ENCODE measurements around the gene PDE4A.
A peak's percentile ranks its signal among the peaks of the same experiment; 100 is the strongest.

Gene PDE4A

GRCh38 chr19:10510301-10510802 is 90.0 kb downstream of the PDE4A start:
- DNase-seq (ENCODE audit: low read depth, low spot score) = no peak

DNA sequence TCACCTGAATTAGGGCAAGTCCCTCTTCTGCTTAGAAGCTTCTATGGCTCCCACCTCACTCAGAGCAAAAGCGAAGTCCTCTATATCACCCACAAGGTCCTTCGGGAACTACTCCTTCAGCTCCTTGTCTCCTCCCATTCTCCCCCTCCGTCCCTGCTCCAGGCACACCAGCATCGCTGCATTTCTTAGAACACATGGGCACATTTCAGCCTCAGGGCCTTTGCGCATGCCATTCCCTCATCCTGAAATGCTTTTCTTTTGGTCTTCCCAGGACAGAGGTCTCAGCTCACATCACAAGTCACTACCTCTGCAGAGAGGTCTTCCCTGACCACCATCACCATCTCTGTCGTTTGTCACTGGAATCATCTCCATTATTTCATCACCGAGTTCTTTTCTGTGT is 92.9 kb downstream of the PDE4A start:
- no peak for DNase-seq (ENCODE audit: low read depth, low spot score)

DNA sequence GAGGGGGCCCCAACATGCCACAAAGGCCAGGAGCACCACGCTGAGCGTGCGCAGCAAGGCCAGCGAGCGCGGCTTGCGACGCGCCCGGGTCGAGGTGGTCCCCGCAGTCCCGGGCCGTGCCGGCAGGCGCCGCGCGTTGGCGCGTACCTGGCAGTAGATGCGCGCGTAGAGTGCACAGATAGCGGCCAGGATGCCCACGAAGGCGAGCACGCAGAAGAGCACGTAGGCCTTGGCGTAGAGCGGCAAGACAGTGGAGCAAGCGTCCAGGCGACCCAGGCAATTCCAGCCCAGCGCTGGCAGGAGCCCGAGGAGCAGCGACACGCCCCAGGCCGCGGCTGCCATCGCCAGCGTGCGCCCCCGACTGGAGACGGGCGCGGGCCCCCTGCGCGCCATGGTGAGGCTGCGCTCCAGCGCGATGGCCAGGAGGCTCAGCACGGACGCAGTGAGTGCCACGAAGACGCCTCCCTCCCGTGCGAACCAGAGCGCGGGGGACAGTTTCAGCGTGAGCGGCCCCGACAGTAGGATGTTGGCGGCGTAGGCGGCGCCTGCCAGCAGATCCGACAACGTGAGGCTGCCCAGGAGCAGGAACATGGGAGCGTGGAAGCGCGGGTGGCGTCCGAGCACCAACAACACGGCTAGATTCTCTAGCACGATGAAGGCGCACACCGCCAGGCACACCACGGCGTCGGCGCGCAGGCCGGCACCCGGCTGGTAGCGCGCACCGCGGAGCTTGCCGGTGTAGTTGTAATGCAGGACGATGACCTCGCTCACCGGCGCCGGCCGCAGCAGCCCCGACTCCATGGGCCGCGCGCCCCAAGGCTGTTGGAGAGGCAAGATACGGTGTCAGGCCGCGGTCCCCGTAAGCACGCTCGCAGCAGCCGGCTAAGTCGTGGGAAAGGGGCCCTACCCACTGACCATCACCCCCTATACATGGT is 94.1 kb downstream of the PDE4A start:
- peak; percentile 43 for DNase-seq (ENCODE audit: low read depth, low spot score)

DNA sequence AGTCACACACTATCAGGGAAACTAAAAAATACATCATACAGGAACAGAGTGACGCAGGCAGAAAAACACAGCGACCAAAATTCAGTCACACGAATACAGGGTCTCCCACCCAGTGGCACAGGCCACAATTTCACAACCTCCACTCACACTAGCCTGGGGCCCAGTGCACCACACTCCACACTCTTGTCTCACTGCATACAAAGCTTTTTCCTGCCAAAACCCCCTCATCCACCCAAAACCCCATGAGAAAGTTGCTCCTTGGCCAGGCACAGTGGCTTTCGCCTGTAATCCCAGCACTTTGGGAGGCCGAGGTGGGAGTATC is 95.7 kb downstream of the PDE4A start:
- no peak for DNase-seq (ENCODE audit: low read depth, low spot score)

DNA sequence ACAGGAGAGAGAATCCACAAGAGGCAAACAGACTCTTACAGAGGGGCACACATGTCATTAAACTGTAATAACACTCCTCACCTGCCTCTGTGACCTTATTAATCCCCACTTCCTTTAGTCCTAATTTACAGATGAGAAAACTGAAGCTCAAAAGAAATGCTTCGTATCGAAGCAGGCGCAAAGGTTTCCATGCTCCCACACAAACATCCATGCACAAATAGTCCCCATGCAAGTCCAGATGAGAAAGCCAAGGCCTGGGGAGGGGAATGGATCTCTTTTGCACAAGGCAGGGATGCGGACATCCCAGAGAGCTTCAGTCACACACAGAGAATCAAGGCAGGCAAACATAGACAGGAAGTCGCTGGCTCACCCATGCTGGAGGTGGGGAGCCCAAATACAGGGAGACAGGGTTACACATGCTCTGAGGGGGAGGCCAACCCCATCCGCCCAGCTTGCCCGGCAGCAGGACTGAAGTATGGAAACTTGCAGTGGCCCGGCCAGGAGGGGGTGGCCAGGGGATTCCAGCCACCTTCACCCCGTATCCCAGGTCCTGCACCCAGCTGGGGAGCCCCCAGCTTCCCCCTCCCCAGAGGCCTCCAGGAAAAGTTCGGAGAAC is 96.4 kb downstream of the PDE4A start:
- DNase-seq (ENCODE audit: low read depth, low spot score) = no peak

DNA sequence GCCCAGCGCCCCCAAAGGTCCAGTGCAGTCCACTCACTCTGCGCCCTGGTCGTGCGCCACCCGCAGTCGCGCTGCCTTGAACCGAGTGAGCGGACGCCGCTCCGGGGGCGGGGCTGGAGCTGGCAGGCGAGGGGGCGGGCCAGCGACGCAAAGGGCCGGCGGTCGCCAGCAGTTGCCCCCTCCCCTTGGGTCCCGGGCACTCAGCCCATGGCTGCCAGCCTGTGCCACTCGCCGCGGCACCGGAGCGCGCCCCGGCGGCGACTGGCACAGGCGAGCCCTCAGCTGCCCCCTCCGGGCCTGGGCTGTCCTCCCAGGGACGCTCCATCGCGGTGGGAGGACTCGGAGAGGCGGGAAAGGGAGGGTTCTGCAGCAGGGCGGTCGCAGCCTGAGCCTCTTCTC is 97.0 kb downstream of the PDE4A start, which contains the start of gene S1PR5:
S1PR5 (minus strand) TSS at position 87 of the 399 bp plus-strand sequence. CDS start 2,436 bp downstream, outside the sequence.
- peak; percentile 18 for DNase-seq (ENCODE audit: low read depth, low spot score)

- DNase-seq (ENCODE audit: low read depth, low spot score) = peak; percentile 23
These were observed 97.6 kb downstream of the PDE4A start for GRCh38 chr19:10517760-10518443.

DNA sequence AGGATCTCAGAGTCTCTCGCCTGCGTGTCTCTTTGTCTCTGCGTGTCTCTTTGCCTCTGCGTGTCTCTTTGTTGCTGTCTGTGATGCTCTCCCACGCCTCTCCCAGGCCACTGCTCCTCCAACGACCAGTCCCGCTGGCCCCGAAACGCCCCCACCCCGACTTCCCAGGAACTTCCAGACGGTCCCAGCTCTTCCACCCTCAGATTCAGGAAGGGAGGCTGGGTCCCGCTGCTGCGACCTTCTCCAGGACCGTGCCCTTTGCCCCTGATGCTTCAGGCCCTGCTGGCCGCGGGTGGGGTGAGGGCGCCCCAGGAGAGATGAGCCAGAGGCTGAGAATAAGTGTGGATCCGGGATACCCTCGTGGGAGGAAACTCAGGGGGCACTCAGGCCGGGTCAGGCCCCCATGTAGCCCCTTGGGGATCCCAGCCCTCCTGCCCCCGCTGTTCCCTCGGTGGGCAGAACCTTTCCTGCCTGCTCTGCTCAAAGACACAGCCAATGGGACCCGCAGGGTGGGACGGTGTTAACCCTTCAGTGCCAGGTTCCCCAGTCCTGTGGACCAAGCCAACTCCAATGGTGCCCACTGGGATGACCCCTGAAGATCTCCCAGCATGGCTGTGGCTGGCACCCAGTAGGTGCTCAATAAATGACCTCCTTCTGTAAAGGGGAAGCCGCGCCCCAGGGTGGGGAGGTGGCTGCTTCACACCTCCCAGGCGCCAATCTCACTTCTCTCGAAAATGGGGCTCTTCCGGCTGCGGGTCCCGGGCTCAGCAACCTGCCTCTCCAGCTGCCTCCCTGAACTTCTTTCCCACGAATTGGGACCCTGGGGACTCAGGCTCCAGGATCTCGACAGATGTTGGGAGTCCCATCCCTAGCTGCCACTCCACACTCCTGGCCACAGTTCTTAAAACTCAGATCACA is 98.4 kb downstream of the PDE4A start:
- no peak for DNase-seq (ENCODE audit: low read depth, low spot score)
